GM12872 (cell line): ENCODE measurements around the gene CUL7.
A peak's percentile ranks its signal among the peaks of the same experiment; 100 is the strongest.

Source experiments
- TF ChIP-seq, protein P1 (sequence below): IDR thresholded peaks from 3 replicates; pipeline ENCODE4 v1.5.1; 2011; ENCODE audit warnings: low read depth, mild to moderate bottlenecking, low read length, moderate library complexity; ENCODE audit not compliant: insufficient read depth

The CUL7 gene

DNA sequence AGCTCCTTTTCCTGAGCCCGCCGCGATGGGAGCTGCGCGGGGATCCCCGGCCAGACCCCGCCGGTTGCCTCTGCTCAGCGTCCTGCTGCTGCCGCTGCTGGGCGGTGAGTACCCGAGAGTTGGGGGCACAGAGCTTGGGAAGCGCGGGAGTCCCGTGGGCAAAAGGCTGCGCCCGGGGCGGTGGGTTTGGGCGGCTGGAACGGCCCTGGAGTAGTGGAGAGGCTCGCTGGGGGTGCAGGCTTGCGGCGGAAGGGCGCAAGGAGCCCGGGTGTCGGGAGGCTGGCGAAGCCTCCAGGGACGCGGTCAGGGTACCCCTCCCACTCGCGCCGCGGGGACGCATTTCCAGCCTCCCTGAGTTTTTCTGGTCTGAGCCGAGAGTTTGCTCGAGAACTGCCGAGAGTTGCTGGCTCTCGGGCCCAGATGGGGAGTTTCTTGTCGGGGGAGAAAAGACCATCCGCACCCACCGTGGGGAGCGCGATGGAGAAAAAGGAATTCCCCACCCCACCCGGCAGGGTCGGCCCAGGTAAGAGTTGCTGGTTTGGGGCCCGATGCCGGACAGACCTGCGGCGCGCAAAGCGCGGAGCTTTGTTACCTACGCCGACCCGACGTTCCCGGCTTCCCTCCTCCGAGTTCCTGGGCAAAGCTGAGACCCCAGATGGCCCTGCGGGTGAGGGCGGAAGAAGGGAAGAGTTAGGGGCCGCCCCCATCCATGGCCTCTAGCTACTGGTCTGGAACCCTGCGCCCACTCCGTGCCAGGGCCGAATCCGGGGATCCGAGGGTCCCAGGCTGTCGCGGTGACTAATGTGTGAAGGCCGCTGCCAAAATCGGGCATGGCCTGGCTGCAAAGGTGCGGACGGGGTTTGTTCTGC lies 23.0 kb upstream of the CUL7 start:
- TF ChIP-seq, protein P1, sequence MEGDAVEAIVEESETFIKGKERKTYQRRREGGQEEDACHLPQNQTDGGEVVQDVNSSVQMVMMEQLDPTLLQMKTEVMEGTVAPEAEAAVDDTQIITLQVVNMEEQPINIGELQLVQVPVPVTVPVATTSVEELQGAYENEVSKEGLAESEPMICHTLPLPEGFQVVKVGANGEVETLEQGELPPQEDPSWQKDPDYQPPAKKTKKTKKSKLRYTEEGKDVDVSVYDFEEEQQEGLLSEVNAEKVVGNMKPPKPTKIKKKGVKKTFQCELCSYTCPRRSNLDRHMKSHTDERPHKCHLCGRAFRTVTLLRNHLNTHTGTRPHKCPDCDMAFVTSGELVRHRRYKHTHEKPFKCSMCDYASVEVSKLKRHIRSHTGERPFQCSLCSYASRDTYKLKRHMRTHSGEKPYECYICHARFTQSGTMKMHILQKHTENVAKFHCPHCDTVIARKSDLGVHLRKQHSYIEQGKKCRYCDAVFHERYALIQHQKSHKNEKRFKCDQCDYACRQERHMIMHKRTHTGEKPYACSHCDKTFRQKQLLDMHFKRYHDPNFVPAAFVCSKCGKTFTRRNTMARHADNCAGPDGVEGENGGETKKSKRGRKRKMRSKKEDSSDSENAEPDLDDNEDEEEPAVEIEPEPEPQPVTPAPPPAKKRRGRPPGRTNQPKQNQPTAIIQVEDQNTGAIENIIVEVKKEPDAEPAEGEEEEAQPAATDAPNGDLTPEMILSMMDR: no peak

DNA sequence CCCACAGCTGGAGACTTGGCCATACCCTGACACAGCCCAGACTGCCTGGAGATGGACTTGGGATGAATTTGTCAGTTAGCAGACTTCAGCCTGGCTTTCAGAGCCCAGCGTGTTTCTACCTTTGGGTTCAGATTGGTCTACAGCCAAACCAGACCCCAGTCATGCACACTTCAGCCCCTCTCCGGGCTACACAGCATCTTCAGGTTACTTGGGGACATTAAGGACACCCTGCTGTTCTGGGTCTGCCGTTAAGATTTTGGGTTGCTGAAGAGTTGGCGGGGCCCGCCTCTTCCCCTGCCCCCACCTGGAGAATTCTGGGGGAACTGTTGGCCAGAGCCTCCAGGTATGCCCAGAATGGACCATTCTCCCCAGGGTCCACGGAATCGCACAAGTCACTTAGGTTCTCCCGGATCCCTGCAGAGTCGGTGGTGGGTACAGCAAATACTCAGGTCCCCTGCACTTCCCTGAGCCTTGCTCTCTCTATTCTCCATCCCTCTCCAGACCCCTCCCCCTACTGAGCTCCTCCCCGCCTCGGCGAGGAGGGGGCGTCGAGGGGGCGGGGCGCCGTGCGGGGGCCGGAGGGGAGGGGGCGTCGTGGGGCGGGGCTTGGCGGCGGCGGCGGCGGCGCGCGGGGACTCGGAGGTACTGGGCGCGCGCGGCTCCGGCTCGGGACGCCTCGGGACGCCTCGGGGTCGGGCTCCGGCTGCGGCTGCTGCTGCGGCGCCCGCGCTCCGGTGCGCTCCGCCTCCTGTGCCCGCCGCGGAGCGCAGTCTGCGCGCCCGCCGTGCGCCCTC lies 22.2 kb upstream of the CUL7 start, which contains the start of gene PTK7:
Gene PTK7, plus strand, starts transcription at position 645 of the 794 bp plus-strand sequence. CDS start 175 bp downstream, outside the sequence.
- TF ChIP-seq, protein P1: no peak

DNA sequence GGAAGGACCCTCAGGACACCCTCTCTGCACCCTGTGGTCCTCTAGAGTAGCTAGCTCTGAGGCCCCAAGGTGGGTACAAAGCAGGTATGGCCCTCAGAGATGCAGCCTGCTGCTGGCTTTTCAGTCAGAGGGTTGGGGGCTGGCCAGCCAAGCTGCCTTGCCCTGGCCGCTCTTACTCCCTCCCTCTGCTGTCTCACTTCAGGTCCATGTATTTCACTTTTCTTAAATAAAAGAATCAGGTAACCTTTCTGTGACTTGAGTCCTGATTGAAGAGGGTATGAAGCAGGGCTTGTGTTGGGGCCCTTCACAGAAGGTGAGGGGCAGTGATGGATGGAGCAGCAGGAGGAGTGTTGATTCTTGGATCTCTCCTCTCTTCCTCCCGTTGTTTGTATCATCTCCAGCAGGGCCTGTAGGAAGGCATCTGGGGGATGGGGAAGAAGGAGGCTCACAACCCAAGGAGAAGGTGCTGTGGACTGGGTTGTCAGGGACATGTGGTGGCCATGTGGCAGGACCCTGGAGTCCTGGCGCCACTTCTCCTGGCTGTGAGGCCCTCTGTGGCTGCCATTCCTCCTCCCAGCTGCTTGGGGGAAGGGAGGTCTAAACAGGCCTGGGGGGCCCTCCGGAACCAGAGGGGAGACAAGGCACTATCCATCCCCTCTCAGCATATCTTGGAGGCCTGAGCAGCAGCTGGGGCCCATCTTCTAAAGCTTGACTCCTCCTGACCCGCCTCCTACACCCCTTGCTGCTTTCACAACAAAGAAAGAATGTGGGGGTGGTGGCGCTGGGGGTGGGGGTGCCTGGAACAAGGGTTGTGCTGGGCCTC lies 21.4 kb upstream of the CUL7 start:
- TF ChIP-seq, protein P1: no peak

DNA sequence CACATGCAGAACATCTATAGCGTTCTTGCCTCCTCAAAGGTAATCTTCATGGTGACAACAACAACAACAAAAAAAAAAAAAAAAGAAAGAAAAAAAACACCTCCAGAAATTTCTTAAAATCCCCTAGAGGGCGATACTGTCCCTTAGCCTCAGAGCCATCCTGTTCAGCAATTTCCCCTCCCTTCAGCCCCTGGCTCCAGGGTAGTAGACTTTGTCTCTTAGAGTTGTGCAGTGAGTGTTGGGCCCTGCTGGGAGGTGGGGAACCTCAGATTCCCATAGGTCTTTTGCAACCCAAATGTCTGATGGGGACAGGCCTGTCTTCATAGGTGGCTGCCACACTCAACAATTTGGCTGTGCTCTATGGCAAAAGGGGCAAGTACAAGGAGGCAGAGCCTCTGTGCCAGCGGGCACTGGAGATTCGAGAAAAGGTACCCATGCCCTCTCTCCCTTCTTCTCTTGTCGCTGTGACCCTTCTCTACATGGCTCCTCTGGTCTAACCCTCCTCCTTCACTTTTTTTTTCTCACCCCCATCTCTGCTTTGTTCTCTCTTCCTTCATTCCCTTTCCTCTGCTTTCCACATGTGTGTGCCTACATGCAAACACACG lies 16.5 kb upstream of the CUL7 start:
- TF ChIP-seq, protein P1: peak; percentile 61

DNA sequence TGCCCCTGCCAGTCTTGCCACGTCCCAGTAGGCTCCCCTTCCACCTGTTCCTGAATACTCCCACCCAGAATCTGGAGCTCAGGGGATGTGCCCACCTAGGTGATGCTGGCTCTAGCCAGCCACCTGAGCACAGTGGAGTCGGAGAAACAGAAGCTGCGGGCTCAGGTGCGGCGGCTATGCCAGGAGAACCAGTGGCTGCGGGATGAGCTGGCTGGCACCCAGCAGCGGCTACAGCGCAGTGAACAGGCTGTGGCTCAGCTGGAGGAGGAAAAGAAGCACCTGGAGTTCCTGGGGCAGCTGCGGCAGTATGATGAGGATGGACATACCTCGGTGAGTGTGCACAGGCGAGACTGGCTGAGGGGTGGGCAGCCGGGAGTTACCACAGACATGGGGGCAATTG lies 9.2 kb upstream of the CUL7 start:
- TF ChIP-seq, protein P1: no peak

DNA sequence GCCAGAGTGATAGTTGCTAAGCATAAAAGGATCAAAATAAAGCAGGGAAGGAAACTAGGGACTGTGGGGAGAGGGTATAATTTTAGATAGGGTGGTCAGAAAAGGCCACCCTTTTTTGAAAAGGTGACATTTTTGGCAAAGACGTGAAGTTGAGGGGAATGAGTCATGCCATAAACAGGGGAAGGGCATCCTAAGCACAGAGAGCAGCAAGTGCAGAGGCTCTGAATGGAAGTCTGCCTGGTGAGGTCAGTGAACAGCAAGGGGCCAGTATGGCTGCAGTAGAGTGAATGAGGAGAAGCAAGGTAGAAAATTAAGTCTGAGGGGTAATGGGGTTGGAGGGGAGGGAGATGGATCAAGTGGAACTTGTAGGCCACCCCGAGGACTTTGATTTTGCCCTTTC lies 8.2 kb upstream of the CUL7 start:
- TF ChIP-seq, protein P1: no peak
